Neural crest cell (in vitro differentiated cells): ENCODE data around the gene ATP5F1B. TPM values are rescaled to one million over a fixed set of nuclear protein-coding genes. Genes with fewer than 3 reads are reported as not detected.
A peak's percentile ranks its signal among the peaks of the same experiment; 100 is the strongest.

Experiments
- DNase-seq: peaks from one replicate; pipeline ENCODE4 v3.0.0; 2021; ENCODE audit warnings: low read depth, mixed read lengths, low spot score
- H3K27ac Mint-ChIP-seq: one replicate; pipeline ENCODE4 v1.8.0; 2021; ENCODE audit warnings: mild to moderate bottlenecking, mixed read lengths; ENCODE audit not compliant: unreplicated experiment
- H3K27me3 Mint-ChIP-seq: 2 replicates; pipeline ENCODE4 v1.8.0; 2021; ENCODE audit warnings: low read depth, mild to moderate bottlenecking, mixed read lengths
- H3K36me3 Mint-ChIP-seq: 2 replicates; pipeline ENCODE4 v1.8.0; 2021; ENCODE audit warnings: low read depth, mild to moderate bottlenecking, mixed read lengths
- H3K4me1 Mint-ChIP-seq: 2 replicates; pipeline ENCODE4 v1.8.0; 2021; ENCODE audit warnings: mixed read lengths
- H3K4me3 Mint-ChIP-seq: one replicate; pipeline ENCODE4 v1.8.0; 2021; ENCODE audit warnings: mild to moderate bottlenecking, mixed read lengths
- H3K9me3 Mint-ChIP-seq: 2 replicates; pipeline ENCODE4 v1.8.0; 2021; ENCODE audit warnings: mixed read lengths
- total RNA-seq: library from RNA; stranded (reverse); gene quantifications from 2 replicates; pipeline ENCODE4 v1.2.1, GENCODE V29; 2021
- TF ChIP-seq, protein P1 (sequence below): fragments of 200-600 bp; sonication (generic); conservative IDR thresholded peaks from 2 replicates; pipeline ENCODE4 v1.5.0; 2021; ENCODE audit warnings: antibody characterized with exemption, mild to moderate bottlenecking

The ATP5F1B gene
- total RNA-seq, 1 donor from 2014 or later, result 651 TPM

DNA sequence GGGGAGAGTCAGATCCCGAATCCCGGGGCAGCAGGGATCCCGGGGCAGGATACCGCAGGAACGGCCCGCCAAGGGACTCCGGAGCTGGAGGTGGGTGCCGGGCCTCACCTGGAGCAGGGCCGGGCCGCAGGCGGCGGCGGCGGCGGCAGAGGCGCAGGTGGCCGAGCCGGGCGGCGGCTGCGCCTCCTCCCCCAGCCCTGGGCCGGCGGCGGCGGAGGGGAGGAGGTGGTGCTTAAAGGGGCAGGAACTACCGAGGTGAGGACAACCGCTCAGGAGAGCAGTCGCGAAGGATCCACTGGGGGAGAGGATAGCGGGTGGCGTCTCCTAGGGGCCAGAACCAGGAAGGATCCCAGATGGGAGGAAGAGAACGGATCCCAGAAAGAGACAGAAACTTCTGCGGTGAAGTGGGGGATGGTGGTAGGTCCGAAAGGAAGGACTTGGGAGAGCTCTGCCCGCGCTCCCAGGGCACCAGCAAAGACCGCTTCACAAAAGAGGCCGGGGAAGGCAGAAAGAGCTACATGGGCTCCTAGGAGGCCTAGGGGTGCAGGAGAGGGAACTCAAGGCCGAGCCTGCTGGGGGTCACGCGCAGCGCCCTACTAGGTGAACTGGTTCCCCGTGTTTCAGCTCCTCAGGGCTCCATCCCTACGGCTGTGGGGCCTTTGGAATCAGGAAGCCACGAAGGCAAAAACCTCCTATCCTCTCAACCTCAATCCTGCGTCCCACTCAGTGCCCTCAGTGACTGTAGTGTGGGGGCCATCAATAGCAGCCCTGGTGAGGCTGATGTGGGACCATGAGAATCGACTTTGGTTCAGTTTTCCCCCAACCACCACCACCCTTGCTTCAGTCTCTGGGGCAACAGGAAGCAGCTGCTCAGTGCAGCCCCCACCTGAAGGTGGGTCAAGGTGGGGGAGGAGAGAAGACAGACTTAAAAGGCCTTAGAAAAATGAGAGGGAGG, 10.7 kb downstream of the ATP5F1B start:
- Mint-ChIP-seq H3K4me3 (peak overlapping the region; percentile 97), H3K9me3 (no peaks in the 10 kb centered on the region), H3K4me1 (peaks cover 80% of the 10 kb centered on the region), H3K36me3 (peaks cover 14% of the 10 kb centered on the region), H3K27me3 (no peaks in the 10 kb centered on the region), H3K27ac (peak overlapping the region; percentile 93)
- peak; percentile 50 for DNase-seq
- TF ChIP-seq, protein P1, sequence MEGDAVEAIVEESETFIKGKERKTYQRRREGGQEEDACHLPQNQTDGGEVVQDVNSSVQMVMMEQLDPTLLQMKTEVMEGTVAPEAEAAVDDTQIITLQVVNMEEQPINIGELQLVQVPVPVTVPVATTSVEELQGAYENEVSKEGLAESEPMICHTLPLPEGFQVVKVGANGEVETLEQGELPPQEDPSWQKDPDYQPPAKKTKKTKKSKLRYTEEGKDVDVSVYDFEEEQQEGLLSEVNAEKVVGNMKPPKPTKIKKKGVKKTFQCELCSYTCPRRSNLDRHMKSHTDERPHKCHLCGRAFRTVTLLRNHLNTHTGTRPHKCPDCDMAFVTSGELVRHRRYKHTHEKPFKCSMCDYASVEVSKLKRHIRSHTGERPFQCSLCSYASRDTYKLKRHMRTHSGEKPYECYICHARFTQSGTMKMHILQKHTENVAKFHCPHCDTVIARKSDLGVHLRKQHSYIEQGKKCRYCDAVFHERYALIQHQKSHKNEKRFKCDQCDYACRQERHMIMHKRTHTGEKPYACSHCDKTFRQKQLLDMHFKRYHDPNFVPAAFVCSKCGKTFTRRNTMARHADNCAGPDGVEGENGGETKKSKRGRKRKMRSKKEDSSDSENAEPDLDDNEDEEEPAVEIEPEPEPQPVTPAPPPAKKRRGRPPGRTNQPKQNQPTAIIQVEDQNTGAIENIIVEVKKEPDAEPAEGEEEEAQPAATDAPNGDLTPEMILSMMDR, result peak; percentile 53

DNA sequence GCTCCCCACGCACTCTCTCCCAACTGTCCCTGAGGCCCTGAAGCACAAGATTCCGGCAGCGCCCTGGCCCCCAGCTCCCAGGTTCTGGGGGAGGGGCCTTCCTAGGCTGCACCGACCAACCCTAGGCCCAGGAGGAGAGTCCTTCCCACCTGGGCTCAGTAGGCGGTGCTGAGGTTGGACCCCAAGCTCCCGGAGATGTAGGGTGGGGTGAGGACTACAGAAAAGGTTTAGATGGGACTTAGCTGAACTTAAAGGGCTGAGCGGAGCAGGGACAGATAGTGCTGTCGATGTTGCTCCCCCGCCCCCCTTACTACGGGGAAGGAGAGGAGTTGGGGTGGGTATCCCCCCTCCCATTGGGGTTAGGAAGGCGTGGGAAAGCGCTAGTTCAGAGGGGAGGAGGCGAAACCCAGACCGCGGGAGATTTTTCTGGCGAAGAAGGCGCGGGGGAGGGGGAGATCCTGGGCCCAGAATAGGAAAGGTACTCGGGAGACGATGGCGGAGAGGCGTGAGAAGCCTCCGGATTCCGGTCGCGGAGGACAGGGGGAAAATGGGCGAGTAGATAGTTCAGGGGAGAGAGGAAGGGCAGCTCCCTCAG, 11.4 kb downstream of the ATP5F1B start:
- peak overlapping the region; percentile 93 for H3K27ac Mint-ChIP-seq
- peaks cover 80% of the 10 kb centered on the region for H3K4me1 Mint-ChIP-seq
- H3K36me3 Mint-ChIP-seq, result peaks cover 11% of the 10 kb centered on the region
- no peak for DNase-seq
- H3K4me3 Mint-ChIP-seq, result peak overlapping the region; percentile 97
- H3K27me3 Mint-ChIP-seq, result no peaks in the 10 kb centered on the region
- TF ChIP-seq, protein P1, result no peak
- H3K9me3 Mint-ChIP-seq, result no peaks in the 10 kb centered on the region

DNA sequence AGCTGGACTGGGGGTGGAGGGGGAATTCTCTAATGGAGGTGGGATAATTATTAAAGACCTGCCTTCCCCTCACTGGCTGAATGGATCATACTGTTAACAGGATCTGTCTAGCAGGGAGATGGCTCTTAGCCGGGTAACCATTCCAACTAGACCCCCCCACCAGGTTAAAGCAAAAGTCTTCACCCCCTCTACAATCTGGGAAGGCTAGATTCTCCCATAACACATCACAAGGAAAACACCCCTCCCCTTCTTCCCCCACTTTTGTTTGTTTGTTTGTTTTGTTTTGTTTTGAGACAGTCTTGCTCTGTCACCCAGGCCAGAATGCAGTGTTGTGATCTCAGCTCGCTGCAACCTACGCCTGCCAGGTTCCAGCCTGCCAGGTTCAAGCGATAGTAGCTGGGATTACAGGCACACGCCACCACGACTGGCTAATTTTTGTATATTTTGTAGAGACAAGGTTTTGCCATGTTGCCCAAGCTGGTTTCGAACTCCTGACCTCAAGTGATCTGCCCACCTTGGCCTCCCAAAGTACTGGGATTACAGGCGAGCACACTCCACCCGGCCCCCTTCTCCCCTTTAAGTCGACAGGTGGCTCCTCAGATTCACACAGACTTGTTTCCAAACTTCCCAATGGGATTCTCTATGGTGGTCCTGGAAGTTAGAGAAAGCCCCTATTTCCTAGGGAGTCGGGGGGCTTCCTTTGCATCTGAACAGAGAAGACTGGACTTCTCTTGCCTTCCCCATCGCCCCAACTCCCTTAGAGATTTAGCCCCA, 12.1 kb downstream of the ATP5F1B start:
- Mint-ChIP-seq H3K4me3 (peak overlapping the region; percentile 97), H3K36me3 (peaks cover 8% of the 10 kb centered on the region), H3K27ac (peak overlapping the region; percentile 93), H3K9me3 (no peaks in the 10 kb centered on the region), H3K27me3 (no peaks in the 10 kb centered on the region), H3K4me1 (peaks cover 87% of the 10 kb centered on the region)
- DNase-seq, result no peak
- TF ChIP-seq, protein P1, result no peak

DNA sequence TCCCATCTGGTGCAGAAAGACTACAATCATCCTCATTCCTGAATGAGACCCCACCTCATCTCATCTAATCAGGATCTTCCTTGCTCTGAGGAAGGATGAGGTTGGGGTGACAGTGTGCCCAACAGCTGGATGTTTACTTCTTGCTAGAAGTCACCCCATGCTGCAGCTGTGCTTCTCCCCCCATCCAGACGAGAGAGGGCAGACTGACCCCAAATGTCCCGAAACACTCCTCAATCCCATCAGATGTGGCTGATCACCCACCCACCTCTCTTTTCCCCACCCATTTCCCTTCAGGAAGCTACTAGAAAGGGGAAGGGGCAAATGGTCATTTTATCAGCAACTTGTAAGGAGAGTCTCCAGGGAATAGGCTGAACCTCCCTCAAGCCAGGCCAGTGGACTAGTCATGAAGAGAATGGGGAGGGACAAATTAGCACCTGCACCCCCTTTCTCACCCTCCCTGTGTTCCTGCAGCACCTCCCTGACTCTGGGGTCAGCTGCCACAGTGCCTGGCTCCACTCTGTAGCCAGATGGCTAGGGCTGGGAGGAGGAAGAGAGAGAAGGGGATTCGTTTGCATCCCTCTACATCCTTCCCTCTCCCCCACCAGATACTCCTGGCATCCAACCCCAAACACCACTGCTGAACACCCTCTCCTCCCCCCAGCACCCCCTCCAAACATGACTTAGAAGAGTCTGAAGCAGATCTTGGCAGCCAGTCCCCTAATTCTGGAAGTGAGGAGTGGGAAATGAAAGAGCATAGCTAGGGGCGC, 12.9 kb downstream of the ATP5F1B start:
- no peak for DNase-seq

More for the DNA sequence above, 12.9 kb downstream of the ATP5F1B start:
- H3K27ac Mint-ChIP-seq, result peak overlapping the region; percentile 28
- H3K4me3 Mint-ChIP-seq, result peak overlapping the region; percentile 97
- no peaks in the 10 kb centered on the region for H3K9me3 Mint-ChIP-seq
- H3K4me1 Mint-ChIP-seq, result peaks cover 89% of the 10 kb centered on the region
- TF ChIP-seq, protein P1, result no peak
- no peaks in the 10 kb centered on the region for H3K27me3 Mint-ChIP-seq
- peaks cover 4% of the 10 kb centered on the region for H3K36me3 Mint-ChIP-seq
